ENCODE results near the gene TMEM202. TPM values are rescaled to one million over a fixed set of nuclear protein-coding genes. Genes with fewer than 3 reads are reported as not detected.

Gene TMEM202
- total and polyA plus RNA-seq, 2 experiments from 2014 or later: not detected

GRCh38 chr15:72354496-72354895, 43.6 kb upstream of the TMEM202 start (continued):
- no peak for TF ChIP-seq REST (IDR thresholded peaks at IDR 0.05; ENCODE audit: unreplicated experiment)
- TF ChIP-seq, protein P1, sequence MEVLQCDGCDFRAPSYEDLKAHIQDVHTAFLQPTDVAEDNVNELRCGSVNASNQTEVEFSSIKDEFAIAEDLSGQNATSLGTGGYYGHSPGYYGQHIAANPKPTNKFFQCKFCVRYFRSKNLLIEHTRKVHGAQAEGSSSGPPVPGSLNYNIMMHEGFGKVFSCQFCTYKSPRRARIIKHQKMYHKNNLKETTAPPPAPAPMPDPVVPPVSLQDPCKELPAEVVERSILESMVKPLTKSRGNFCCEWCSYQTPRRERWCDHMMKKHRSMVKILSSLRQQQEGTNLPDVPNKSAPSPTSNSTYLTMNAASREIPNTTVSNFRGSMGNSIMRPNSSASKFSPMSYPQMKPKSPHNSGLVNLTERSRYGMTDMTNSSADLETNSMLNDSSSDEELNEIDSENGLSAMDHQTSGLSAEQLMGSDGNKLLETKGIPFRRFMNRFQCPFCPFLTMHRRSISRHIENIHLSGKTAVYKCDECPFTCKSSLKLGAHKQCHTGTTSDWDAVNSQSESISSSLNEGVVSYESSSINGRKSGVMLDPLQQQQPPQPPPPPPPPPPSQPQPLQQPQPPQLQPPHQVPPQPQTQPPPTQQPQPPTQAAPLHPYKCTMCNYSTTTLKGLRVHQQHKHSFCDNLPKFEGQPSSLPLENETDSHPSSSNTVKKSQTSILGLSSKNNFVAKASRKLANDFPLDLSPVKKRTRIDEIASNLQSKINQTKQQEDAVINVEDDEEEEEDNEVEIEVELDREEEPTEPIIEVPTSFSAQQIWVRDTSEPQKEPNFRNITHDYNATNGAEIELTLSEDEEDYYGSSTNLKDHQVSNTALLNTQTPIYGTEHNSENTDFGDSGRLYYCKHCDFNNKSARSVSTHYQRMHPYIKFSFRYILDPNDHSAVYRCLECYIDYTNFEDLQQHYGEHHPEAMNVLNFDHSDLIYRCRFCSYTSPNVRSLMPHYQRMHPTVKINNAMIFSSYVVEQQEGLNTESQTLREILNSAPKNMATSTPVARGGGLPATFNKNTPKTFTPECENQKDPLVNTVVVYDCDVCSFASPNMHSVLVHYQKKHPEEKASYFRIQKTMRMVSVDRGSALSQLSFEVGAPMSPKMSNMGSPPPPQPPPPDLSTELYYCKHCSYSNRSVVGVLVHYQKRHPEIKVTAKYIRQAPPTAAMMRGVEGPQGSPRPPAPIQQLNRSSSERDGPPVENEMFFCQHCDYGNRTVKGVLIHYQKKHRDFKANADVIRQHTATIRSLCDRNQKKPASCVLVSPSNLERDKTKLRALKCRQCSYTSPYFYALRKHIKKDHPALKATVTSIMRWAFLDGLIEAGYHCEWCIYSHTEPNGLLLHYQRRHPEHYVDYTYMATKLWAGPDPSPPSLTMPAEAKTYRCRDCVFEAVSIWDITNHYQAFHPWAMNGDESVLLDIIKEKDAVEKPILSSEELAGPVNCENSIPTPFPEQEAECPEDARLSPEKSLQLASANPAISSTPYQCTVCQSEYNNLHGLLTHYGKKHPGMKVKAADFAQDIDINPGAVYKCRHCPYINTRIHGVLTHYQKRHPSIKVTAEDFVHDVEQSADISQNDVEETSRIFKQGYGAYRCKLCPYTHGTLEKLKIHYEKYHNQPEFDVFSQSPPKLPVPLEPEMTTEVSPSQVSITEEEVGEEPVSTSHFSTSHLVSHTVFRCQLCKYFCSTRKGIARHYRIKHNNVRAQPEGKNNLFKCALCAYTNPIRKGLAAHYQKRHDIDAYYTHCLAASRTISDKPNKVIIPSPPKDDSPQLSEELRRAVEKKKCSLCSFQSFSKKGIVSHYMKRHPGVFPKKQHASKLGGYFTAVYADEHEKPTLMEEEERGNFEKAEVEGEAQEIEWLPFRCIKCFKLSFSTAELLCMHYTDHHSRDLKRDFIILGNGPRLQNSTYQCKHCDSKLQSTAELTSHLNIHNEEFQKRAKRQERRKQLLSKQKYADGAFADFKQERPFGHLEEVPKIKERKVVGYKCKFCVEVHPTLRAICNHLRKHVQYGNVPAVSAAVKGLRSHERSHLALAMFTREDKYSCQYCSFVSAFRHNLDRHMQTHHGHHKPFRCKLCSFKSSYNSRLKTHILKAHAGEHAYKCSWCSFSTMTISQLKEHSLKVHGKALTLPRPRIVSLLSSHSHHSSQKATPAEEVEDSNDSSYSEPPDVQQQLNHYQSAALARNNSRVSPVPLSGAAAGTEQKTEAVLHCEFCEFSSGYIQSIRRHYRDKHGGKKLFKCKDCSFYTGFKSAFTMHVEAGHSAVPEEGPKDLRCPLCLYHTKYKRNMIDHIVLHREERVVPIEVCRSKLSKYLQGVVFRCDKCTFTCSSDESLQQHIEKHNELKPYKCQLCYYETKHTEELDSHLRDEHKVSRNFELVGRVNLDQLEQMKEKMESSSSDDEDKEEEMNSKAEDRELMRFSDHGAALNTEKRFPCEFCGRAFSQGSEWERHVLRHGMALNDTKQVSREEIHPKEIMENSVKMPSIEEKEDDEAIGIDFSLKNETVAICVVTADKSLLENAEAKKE (CRISPR knock-in tag; IDR thresholded peaks at IDR 0.05): no peak
- no peak for TF ChIP-seq ZNF114 (CRISPR knock-in tag; IDR thresholded peaks at IDR 0.05)

DNA sequence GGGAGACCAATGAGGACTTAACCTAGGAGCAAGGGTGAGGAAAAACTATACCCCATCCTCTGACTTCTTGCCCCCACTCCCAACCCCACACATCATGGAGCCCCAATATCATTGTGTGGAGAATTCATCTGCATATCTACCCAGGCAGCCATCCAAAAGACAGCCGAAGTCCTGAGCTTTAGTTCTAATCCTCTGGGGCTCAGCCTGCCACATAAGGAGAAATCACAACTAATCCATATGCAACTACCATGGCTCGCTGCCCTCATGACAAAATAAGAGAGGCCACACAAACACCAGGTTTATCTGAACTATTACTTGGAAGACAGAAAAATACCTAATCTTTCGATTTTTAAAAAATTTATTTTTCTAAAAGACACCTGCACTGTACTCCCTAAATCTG, 40.0 kb upstream of the TMEM202 start:
- Mint-ChIP-seq H3K27ac (no peak overlapping the region), H3K4me1 (no peaks in the 10 kb centered on the region), H3K9me3 (no peaks in the 10 kb centered on the region), H3K36me3 (ENCODE audit: low read depth) (no peaks in the 10 kb centered on the region), H3K4me3 (no peak overlapping the region), H3K27me3 (ENCODE audit: insufficient read depth, low read depth, poor library complexity) (peaks cover 4% of the 10 kb centered on the region)
- Histone ChIP-seq H3K27ac (ENCODE audit: low read depth) (no peak overlapping the region), H3K4me1 (ENCODE audit: insufficient read depth) (no peaks in the 10 kb centered on the region), H4K20me1 (replicated peaks; ENCODE audit: insufficient read depth) (peaks cover 5% of the 10 kb centered on the region; the same call in 1 of the 2 replicates), H3K27me3 (ENCODE audit: insufficient read depth) (no peaks in the 10 kb centered on the region), H3F3A (replicated peaks; ENCODE audit: low read depth) (no peaks in the 10 kb centered on the region), H3K4me2 (no peak overlapping the region), H2AFZ (no peak overlapping the region), H3K4me3 (no peak overlapping the region), H3K79me2 (replicated peaks; ENCODE audit: insufficient read depth) (0 out of 2 replicates have a peak, but pooled peaks cover 6% of the 10 kb centered on the region), H3K36me3 (ENCODE audit: insufficient read depth) (no peaks in the 10 kb centered on the region), H3K9me2 (ENCODE audit: insufficient read depth) (no peaks in the 10 kb centered on the region)
- no peak for DNase-seq (ENCODE audit: low spot score)
- ATAC-seq: no peak
- TF ChIP-seq, protein P1 (CRISPR knock-in tag; IDR thresholded peaks at IDR 0.05): no peak
- no peak for TF ChIP-seq POLR2AphosphoS5 (IDR thresholded peaks at IDR 0.05; ENCODE audit: low read depth)
- TF ChIP-seq EZH2 (IDR thresholded peaks at IDR 0.05; ENCODE audit: low read depth, unreplicated experiment): no peak
- TF ChIP-seq ZNF114 (CRISPR knock-in tag; IDR thresholded peaks at IDR 0.05): no peak
